CMK (cell line): ENCODE data around the gene CERCAM.
"Not testable (repeated sequence)": the region's sequence is repeated elsewhere in the genome, so short reads cannot be mapped to it uniquely, and the experiment has no call there.

ENCODE experiments used
- DNase-seq: peaks from one replicate; pipeline ENCODE4 v3.0.0-alpha.2; 2010; ENCODE audit warnings: low read depth

Gene CERCAM

DNA sequence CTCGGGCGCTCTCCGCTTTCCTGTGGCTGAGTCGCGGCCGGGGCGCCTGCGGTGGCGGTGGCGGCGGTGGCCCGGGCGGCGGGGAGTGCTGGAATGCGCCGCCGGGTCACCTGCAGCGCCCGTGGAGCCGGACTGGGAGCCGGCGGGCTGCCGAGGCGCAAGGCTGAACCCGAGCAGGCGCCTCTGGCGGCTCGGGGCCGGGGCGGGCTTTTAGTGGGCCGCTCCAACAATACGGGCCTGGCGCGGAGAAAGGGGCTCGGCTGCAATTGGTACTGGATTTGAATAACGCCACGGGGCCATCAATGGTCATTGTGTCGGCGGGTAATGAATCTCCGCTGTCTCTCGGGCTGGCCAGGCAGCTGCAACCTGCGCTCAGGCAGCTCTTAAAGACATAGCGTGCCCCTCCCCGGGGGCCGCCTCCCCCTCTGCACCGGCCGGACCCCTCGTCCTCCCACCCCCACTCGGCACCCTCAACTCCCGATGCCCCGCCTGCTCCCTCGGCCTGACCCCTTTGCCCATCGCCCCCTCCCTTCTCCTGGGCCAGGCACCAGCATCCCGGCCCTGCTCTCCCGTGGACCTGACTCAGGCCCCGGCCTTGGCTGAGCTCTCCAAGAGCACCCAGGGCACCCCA lies 27.4 kb upstream of the CERCAM start:
- no peak for DNase-seq

DNA sequence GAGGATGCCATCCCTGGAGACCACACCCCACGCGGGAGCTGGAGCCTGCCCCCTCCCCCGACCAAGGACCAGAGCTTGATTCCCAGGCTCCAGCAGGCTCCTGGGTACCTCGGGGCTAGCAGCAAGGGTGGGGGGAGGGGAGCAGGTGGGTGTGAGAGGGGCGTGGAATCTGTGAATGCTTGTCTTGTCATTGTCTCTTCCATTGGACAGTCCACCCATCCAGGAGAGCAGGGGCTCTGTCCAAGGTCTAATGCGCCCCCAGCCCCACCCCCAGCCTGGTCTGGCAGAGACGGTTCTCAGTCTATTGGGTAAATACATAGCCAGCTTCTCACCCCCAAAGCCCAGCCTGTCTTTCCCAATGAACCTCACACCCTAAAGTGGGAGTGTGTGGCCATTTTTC lies 26.7 kb upstream of the CERCAM start:
- DNase-seq, result no peak

DNA sequence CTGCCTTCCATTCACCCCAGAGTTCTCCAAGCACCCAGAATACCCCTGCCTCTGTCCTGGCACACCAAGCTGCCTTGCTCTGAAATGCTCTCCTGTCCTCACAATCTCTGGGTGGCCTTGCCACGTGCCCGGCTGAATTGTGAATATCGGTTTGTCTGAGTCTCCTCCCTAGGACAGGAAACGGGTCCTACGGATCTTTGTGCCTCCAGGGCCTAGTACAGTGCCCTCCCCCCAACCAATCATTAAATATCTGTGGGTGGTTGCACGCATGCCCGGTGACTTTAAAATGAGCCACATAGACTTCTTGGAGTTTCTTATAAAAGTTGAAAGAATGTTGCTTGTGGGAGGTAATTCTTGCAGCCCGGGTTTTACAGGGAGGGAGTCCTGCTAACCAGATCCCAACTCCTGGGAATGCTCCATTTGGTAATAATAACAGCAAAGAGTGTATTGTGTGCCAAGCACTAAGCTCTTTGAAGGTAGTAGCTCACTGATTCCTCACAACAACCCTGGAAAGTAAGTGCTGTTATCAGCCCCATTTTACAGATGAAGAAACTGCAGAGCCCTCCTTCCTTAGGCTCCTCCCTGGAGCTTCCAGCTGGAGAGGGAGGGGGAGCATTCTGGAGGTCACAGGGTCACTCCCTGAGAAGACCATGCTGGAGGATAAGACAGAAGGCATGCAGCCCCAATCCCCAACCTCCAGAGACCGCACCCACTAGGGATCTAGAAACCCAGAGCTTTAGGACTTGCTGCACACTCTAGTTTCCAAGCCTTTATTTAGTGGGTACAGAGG lies 26.1 kb upstream of the CERCAM start:
- DNase-seq, result no peak

DNA sequence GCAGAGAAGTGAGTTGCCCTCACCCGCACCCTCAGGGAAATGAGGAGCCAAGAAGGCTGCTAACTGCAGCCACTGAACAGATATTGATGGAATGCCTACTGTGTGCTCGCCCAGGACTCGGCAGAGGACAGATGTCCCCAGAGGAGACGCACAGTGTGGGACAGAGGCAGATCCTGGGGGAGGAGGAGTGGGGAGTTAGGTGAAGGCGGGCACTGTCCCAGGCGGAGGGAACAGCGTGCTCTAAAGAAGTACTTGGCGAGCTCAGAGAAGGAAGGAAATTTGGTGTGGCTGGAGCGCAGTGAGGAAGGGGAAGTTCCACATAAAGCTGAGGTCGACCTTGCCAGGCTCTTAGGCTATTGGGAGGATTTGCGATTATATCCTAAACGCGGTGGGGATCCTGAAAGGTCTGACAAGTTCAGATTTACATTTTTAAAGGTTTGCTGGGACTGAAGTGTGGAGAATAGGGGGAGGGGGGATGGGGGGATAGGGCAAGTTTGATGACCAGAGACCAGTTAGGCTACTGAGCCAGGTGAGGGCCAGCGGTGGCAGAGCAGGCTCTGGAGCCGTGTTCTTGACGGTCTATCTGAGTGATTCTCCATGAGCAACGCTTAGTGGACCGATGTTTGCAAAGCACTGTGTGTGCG lies 23.6 kb upstream of the CERCAM start:
- DNase-seq, result peak; percentile 27

DNA sequence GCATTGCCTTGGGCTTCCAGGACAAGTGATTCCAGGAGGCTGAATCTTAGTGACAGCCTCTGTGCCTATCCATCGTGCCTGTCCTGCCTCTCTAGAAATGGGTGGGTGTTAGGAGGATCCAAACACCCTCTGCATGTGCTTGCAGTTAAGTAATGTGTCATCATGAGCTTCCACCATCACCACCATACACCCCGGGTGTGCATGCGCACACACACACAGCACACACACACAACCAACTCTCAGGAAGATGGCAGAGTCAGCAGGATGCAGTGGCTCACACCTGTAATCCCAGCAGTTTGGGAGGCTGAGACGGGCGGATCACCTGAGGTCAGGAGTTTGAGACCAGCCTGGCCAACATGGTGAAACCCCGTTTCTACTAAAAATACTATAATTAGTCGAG lies 22.8 kb upstream of the CERCAM start:
- DNase-seq, result no peak

DNA sequence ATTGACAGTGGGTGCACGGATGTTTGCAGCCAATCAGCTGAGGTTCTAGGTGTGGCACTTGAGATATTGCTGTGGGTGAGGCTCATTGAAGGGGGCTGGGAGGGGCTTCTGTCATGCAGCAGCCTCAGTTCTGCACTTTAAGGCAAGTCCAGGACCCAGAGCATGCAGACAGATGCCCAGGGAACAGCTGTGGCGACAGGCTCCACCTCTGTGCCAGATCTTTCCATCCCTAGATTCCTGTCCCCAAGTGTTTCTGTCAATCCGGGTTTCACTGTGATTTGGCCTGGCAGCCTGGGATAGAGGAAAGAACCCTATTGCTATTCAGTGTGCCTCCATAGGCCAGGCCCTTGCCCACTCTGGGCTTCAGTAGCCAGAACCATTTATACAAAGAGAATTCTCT lies 20.8 kb upstream of the CERCAM start:
- DNase-seq, result no peak

DNA sequence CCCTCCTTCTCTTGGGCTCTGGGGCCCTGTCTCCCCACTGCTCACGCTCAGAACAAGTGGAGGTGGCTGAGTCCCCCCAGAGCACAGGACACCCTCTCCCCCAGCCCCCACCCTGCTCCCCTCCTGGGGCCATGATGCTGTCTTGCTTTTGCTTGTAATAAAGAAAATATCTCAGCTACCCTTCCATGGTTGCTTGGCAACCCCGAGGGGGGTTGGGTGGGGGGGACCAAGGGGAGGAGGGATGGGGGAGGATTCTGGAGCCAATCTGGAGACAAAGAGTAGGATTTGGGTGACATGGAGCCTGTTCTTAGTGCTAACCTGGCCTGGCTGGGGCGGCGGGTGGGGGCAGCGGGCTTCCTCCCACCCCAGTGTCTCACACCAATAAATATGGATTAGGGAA lies 16.1 kb upstream of the CERCAM start:
- no peak for DNase-seq

DNA sequence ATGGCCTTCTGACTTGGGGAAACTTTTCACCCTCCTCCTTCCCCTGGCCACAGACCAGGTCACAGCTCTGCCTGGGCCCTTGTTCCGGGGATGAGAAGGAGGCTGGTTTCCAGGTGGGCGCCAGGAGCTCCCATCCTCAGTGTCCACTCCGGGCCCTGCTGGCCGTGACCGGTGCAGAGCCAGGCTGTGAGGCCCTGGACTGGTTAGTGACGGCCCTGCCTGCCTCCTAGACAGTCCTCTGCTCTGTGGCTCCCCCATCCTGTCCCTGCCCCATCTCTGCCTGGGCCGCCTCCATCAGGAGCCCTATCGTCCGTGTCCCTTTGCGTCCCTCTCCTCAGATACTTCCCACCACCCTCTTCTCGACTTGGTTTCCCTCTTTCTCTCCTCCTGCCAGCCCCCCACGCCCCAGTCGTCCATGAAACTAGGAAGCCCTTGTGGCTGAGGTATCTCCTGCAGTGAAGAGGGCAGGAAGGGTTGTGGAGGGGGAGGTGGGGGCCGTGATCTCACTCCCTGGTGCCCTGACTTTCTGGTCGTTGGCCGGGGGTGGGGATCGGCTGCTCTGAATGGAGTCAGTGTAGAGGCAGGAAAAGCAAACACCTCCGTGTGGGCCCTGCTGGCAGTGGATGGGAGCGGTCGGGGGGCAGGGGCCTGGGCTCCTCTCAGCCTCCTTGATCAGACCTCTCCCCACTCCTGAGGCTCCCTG lies 15.4 kb upstream of the CERCAM start:
- DNase-seq, result no peak

DNA sequence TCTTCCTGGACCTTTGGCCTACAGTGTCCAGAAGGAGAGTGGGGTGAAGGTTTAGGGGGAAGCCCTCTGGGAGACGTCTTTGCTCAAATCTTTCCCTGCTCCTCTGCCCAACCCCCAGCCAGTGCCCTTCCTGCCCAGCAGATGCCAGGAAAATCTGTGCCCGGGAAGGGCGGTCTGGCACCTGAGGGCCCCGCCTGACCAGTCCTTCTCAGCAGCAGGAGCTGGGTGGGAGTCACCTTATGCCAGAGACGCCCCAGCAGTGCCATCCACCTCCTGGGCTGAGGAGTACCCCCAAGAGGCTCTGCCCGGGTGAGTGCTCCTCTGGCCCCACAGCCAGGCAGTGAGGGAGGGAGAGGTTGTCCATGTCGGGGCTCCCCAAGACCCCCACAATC lies 14.9 kb upstream of the CERCAM start:
- no peak for DNase-seq

DNA sequence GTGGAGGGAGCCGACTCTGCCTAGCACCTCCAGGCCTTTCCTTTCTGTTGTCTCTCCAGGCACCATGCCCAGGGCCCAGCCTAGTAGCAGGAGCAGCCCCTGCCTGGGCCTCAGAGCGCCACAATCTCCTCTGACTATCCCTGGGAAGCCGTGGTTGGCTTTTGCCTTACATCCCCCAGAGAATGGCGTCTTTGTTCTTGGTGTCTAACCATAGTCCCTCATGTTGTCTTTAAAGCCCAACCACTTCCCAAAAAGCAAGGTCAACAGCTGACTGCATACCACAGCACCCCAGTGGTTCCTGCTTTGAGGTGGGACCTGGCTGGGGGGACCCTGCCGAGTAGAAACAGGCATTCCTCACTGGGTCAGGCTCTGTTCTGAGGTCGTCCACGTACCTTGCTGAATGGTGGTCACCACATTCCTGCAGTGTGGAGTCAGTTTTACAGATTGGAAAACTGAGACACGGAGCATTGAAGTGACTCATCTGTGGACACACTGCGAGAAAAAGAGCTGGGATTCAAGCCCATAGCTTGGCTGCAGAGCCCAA lies 13.7 kb upstream of the CERCAM start:
- no peak for DNase-seq

DNA sequence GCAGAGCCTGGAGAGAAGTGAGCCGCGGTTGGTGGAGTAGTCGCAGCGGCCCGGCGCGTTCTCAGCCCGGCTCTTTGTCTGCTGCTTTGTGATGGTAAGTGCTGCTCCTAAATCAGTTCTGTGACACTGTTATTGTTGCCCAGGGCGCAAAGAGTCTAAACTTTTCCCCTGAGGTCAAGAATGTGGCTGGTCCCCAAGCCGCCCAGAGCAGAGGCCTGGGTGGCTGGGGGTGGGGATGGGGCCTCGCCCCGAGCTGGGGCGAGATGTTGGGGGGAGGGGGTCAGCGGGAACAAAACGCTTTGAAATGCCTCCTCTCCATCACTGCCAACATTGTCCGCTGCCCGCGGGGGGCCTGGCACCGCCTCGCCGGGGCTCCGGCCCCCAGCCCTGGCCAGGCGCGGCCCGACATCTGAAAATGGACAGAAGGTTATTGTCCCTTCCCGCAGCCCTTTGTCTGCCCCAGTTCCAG lies 11.7 kb upstream of the CERCAM start:
- DNase-seq, result no peak

DNA sequence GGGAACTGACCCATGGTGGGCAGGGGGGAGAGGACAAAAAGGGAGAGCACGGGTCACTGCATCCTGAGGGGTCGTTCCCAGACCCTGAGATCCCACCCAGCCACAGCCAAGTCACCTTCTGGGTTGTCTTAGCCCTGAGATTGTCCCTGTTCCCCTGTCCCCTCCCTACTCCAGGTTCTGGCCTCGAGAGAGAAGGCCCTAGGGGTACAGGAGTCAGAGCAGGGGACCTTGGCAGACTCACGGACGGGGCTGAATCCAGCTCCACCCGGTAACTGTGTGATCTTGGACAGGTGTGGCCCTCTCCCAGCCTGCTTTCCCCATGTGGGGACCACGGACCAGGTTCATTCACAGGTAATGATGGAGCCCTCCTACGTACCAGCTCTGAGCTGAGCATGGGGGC lies 11.2 kb upstream of the CERCAM start:
- DNase-seq, result no peak

DNA sequence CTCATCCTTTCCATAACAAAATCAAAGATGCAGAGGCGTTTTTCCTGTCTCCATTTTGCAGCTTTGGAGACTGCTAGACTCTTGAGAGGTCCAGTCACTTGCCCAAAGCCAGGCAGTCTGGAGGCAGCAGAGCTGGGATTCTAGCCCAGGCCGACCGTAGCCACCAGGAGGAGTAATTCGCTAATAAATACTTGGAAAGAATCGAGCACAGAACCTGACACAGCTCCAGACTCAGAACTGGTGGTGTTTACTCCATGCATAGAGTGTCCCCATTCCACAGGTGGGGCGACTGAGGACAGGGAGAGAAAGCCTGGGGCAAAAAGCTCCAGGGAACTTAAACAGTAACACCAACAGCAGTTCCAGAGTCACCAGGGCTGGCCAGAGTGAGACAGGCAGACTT lies 10.7 kb upstream of the CERCAM start:
- DNase-seq, result no peak

DNA sequence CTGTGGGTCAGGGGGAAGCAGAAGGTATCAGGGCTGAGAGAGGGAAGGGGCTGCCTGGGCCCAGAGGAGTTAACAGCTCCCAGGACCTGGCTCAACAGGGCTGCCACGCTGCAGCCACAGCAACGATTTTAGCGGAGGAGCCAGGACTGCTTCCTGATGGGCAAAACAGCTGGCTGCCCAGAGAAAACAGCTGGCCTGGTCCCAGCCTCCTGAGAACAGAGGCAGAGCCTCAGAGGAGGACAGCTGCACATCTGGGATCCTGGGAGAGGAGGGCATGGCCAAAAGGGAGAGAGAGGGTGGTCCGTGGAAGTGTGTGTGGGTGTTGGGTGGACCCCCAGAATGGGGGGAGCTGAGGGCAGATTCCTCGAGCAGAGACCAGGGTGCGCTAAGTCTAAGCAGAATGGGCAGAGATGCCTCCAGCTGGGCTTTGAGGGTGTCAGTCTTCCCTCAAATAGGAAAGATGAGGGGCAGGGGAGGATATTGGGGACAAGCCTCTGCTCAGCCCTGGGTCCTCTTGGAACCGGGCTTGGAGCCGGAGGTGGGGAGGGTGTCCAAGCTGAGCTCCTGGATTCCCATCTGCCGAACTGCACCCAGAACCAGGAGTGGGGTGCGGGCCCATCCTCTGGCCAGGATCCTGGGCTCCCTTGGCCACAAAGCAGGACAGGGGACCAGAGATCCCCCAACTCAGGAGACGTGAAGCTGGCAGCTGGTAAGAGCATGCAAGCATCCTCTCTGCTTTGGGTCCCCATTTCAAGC lies 9.1 kb upstream of the CERCAM start:
- no peak for DNase-seq

DNA sequence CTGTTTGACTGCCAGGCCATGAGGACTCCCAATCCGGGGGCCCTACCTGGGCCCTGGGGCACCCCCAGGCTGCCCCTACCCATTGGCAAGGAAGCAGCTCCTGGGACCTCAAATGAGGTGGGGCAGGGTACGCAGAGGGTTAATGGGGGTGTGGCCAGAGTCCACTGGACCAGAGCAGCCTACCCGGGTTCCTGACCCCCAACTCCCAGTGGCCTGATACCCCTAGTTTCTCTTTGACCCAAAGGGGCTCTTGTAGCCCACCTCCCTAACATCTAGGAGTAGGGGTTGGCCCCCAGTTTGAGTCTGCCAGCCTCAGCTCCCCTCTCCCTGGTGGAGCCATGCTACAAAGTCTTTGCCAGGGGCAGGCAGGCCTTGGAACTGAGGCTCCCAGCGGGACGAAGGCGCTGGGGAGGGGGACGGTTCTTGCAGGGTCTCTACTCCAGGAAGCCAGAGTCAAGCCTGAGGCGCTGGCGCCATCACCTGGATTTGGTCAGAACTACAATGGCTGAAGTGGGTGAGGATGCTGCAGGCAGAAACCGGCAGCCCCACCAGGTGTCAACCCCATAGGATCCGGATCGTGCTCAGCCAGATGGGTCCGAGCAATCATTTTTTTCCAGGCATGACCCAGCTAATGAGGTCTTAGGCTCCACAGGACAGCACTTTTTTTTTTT lies 8.4 kb upstream of the CERCAM start:
- DNase-seq, result no peak

DNA sequence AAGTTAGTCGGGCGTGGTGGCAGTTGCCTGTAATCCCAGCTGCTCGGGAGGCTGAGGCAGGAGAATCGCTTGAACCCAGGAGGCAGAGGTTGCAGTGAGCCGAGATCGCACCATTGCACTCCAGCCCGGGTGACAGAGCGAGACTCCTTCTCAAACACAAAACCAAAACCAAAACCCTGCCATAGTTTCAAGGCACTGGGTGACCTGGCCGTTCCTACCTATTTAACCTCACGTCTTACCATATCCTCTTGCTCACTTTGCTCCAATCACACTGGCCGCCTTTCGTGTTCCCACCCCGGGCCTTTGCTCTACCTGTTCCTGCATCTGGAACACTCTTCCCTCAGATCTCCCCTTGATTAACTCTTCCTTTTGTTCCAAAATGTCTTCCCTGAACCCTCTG lies 6.9 kb upstream of the CERCAM start:
- DNase-seq, result not testable (repeated sequence)

DNA sequence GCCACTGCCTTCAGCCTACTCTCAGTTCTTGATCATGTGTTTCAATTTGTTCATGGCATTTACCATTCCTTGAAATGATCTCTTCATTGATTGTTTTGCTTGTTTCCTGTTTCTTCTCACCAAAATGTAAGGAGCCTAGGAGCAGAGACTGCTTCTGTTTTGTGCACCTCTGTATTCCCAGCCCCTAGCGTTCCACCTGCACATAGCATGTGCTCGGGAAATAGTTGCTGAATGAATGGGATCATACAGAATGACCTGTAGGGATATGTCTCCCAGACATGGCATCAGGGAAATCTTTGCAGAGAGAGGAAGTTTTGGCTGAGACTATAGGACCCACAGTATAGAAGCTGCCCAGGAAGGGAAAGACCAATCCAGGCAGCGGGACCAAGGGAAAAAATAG lies 6.2 kb upstream of the CERCAM start:
- no peak for DNase-seq

DNA sequence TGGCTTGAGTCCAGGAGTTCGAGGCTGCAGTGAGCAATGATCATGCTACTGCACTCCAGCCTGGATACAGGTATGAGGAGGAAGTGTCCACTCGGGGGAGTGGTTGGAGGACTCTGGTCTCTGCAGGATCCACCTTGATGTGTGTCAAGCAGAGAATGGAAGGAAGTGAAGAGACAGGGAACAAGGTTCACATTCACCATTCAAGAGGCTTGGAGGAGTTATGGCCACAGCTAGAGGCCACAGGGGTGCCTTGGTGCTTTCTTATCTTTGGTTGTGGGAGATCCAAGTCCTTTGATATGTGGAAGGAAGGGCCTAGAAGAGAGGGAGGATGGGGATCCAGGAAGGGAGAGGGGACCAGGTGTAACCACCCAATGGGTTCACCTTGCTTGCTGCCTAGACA lies 5.4 kb upstream of the CERCAM start:
- no peak for DNase-seq

DNA sequence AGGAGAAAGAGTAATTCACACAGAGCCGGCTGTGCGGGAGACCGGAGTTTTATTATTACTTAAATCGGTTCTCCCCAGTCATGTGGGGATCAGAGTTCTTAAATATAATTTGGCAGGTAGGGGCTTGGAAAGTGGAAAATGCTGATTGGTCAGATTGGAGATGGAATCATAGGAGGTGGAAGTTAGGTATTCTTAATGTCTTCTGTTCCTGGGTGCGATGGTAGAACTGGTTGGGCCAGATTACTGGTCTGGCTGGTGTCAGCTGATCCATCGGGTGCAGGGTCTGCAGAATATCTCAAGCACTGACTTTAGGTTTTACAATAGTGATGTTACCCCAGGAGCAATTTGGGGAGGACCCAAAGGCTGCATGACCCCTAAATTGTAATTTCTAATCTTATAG lies 4.6 kb upstream of the CERCAM start:
- DNase-seq, result no peak

DNA sequence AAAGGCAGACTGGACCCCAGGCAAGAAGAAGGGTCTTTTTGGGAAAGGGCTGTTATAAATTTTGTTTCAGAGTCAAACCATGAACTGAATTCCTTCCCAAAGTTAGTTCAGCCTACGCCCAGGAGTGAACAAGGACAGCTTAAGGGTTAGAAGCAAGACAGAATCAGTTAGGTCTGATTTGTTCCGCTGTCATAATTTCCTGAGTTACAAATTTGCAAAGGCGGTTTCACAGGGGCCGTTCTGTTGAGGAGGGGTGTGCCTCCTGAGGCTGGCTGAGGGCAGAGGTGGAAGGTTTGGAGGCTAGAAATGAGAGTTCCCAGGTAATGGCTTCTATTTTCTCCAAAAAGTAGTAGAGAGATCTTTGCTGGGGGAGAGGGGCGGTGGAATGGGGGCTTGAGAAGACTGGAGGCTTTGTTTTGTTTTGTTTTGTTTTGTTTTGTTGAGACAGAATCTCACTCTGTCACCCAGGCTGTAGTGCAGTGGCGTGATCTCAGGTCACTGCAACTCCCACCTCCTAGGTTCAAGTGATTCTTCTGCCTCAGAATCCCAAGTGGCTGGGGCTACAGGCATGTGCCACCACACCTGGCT lies 4.1 kb upstream of the CERCAM start:
- no peak for DNase-seq
